Measurements from ENCODE around the gene ITGB5. TPM values are rescaled to one million over a fixed set of nuclear protein-coding genes. Genes with fewer than 3 reads are reported as not detected.

Gene ITGB5
- total and polyA plus RNA-seq, 4 donors, result 16.9 to 66.6 (median 48.0) TPM

GRCh38 chr3:124762661-124763011 lies 124.5 kb downstream of the ITGB5 start:
- no peaks in the 10 kb centered on the region for H3K9me3 ChIP-seq (ENCODE audit: control insufficient read depth in 4 of 4, low read length in 3 of 4)
- H3K4me1 ChIP-seq (ENCODE audit: control insufficient read depth in 4 of 4, insufficient read depth in 4 of 4, low read length in 3 of 4), result peaks cover 0 to 19% (median 16%) of the 10 kb centered on the region in 4 donors
- no peak overlapping the region for H3K4me3 ChIP-seq (ENCODE audit: low read depth in 1 of 3, low read length in 3 of 3)
- TF ChIP-seq ZBTB33 (IDR thresholded peaks at IDR 0.05) (no peak), CTCF (IDR thresholded peaks at IDR 0.05; ENCODE audit: low read depth, low read length, missing input control) (no peak), HNF4G (IDR thresholded peaks at IDR 0.05) (no peak), MAX (IDR thresholded peaks at IDR 0.05) (no peak), RXRA (IDR thresholded peaks at IDR 0.05) (no peak), RAD21 (IDR thresholded peaks at IDR 0.05) (no peak), JUND (IDR thresholded peaks at IDR 0.05) (no peak), NR2F2 (IDR thresholded peaks at IDR 0.05) (no peak), EGR1 (IDR thresholded peaks at IDR 0.05; ENCODE audit: low read depth in 2 of 2) (no peak), SP1 (IDR thresholded peaks at IDR 0.05) (no peak), YY1 (IDR thresholded peaks at IDR 0.05) (no peak), GABPA (IDR thresholded peaks at IDR 0.05 in 1 of 2, conservative IDR thresholded peaks at IDR 0.05 in 1 of 2) (no peak), HNF4A (conservative IDR thresholded peaks at IDR 0.05) (no peak), REST (IDR thresholded peaks at IDR 0.05) (no peak), FOXA2 (IDR thresholded peaks at IDR 0.05) (no peak), TAF1 (conservative IDR thresholded peaks at IDR 0.05) (no peak), ATF3 (IDR thresholded peaks at IDR 0.05) (no peak), FOXA1 (IDR thresholded peaks at IDR 0.05) (no peak)
- no peaks in the 10 kb centered on the region for H3K27me3 ChIP-seq (ENCODE audit: control insufficient read depth in 4 of 4, insufficient read depth in 4 of 4, low read length in 3 of 4)
- DNase-seq (ENCODE audit: low spot score), result no peak
- no peak overlapping the region for H3K9ac ChIP-seq (ENCODE audit: low read depth in 1 of 2, low read length in 2 of 2)
- H3K36me3 ChIP-seq (ENCODE audit: control insufficient read depth in 4 of 4, insufficient read depth in 3 of 4, low read depth in 1 of 4, low read length in 3 of 4), result peaks cover 8 to 37% (median 21%) of the 10 kb centered on the region in 4 donors
- H3K27ac ChIP-seq (ENCODE audit: low read depth in 1 of 2, low read length in 2 of 2), result peak overlapping the region; percentile 33 to 64
- 93% methylated on average over 4 of the region's 4 CpGs for WGBS

All from liver (tissue), 9 donors.